HEK293 (cell line): ENCODE measurements around the gene CDH23.

ENCODE experiments used
- CTCF ChIA-PET: fragments of 350-600 bp; formaldehyde crosslinking; extraction: SDS; loops from one replicate; lab custom pipeline; 2021; ENCODE audit warnings: antibody characterized with exemption; lab: Yijun Ruan, JAX
- POLR2A ChIA-PET: fragments of 300-600 bp; formaldehyde crosslinking; extraction: SDS; loops from one replicate; lab custom pipeline; 2020; ENCODE audit warnings: antibody characterized with exemption, inconsistent platforms; lab: Yijun Ruan, JAX
- H3K27ac ChIP-seq: fragments of 200-500 bp; sonication (Bioruptor generic); 2 replicates; pipeline ENCODE4 v1.5.1; 2014; ENCODE audit warnings: low read depth, low read length, control low read depth, inconsistent platforms; ENCODE audit errors: extremely low read depth
- H3K36me3 ChIP-seq, 2 experiments: fragments of 200-500 bp in 1 of 2; sonication (Bioruptor generic) in 1 of 2; 1 replicate in 1 of 2; 2 replicates in 1 of 2; pipeline ENCODE4 v1.5.1; 2014 to 2017; ENCODE audit warnings: inconsistent platforms in 2 of 2, low read length in 2 of 2; ENCODE audit not compliant: control insufficient read depth in 2 of 2, insufficient read depth in 1 of 2
- H3K4me1 ChIP-seq: fragments of 200-500 bp; sonication (Bioruptor generic); 2 replicates; pipeline ENCODE4 v1.5.1; 2014; ENCODE audit warnings: mild to moderate bottlenecking, low read length, inconsistent platforms; ENCODE audit not compliant: control insufficient read depth, insufficient read depth
- H3K4me3 ChIP-seq: 2 replicates; pipeline ENCODE4 v1.5.1; 2011; ENCODE audit warnings: low read depth, mild to moderate bottlenecking, control low read depth, low read length, moderate library complexity
- H3K9me3 ChIP-seq: fragments of 200-500 bp; sonication (Bioruptor generic); 2 replicates; pipeline ENCODE4 v1.5.1; 2014; ENCODE audit warnings: low read depth, low read length, inconsistent platforms; ENCODE audit not compliant: control insufficient read depth, insufficient read depth
- HOXD13 ChIP-seq: sonication (generic); formaldehyde crosslinking; IDR thresholded peaks from 2 replicates; pipeline ENCODE4 v1.8.0; 2022; ENCODE audit warnings: missing genetic modification reagents, borderline replicate concordance
- MZF1 ChIP-seq: fragments of 450-650 bp; formaldehyde crosslinking; IDR thresholded peaks from 2 replicates; pipeline ENCODE4 v1.5.1; 2017; ENCODE audit warnings: missing biosample characterization, missing genetic modification characterization, borderline replicate concordance
- REST ChIP-seq: fragments of 450-650 bp; formaldehyde crosslinking; IDR thresholded peaks from 2 replicates; pipeline ENCODE4 v1.5.1; 2016; ENCODE audit warnings: missing biosample characterization, missing genetic modification characterization
- SCRT2 ChIP-seq: fragments of 450-650 bp; formaldehyde crosslinking; IDR thresholded peaks from 2 replicates; pipeline ENCODE4 v1.5.1; 2016; ENCODE audit warnings: missing biosample characterization, missing genetic modification characterization
- SP2 ChIP-seq: fragments of 450-650 bp; formaldehyde crosslinking; IDR thresholded peaks from 2 replicates; pipeline ENCODE4 v1.5.1; 2016; ENCODE audit warnings: missing biosample characterization, missing genetic modification characterization
- ZBTB21 ChIP-seq: fragments of 450-650 bp; formaldehyde crosslinking; IDR thresholded peaks from 2 replicates; pipeline ENCODE4 v1.5.1; 2017; ENCODE audit warnings: missing biosample characterization, missing genetic modification characterization
- ZFP69B ChIP-seq: fragments of 450-650 bp; formaldehyde crosslinking; IDR thresholded peaks from 2 replicates; pipeline ENCODE4 v1.5.1; 2016; ENCODE audit warnings: missing biosample characterization, missing genetic modification characterization
- ZNF10 ChIP-seq: fragments of 450-650 bp; formaldehyde crosslinking; IDR thresholded peaks from 2 replicates; pipeline ENCODE4 v1.5.1; 2017; ENCODE audit warnings: missing biosample characterization, missing genetic modification characterization
- ZNF133 ChIP-seq: fragments of 450-650 bp; formaldehyde crosslinking; IDR thresholded peaks from 2 replicates; pipeline ENCODE4 v1.5.1; 2016; ENCODE audit warnings: missing biosample characterization, missing genetic modification characterization
- ZNF140 ChIP-seq: fragments of 450-650 bp; formaldehyde crosslinking; IDR thresholded peaks from 2 replicates; pipeline ENCODE4 v1.5.1; 2016; ENCODE audit warnings: missing biosample characterization, missing genetic modification characterization
- ZNF398 ChIP-seq: fragments of 450-650 bp; formaldehyde crosslinking; IDR thresholded peaks from 2 replicates; pipeline ENCODE4 v1.5.1; 2017; ENCODE audit warnings: missing biosample characterization, missing genetic modification characterization
- ZNF610 ChIP-seq: fragments of 450-650 bp; formaldehyde crosslinking; IDR thresholded peaks from 2 replicates; pipeline ENCODE4 v1.5.1; 2016; ENCODE audit warnings: missing biosample characterization, missing genetic modification characterization, borderline replicate concordance
- ZNF692 ChIP-seq: fragments of 450-650 bp; formaldehyde crosslinking; IDR thresholded peaks from 2 replicates; pipeline ENCODE4 v1.5.1; 2016; ENCODE audit warnings: missing biosample characterization, missing genetic modification characterization
- TF ChIP-seq, protein P1 (sequence below): fragments of 450-650 bp; formaldehyde crosslinking; IDR thresholded peaks from 2 replicates; pipeline ENCODE4 v1.5.1; 2017; ENCODE audit warnings: missing biosample characterization, missing genetic modification characterization

The CDH23 gene

DNA sequence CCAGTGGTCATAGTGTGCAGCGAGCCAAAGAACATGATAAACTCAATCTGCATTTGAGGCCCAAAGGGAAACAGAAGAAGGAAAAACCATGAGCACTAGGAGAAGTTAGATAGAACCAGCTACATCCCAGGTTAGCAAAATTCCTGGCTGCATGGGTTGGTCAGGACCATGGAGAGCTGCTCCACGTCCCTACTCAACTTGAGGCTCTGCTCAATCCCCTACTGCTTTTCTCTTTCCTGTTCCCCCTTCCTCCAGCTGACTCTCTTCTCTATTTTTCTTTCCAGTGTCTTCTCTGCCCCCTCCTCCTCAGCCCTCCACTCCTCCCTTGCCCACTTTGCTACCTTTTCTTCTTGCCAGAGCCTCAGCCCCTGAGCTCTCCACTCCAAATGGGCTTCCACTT lies 398.5 kb downstream of the CDH23 start (continued):
- TF ChIP-seq REST (tag by site-specific recombination) (peak; percentile 99), ZNF140 (tag by site-specific recombination) (no peak), ZNF133 (no peak), HOXD13 (no peak), ZNF398 (tag by site-specific recombination) (0 out of 2 replicates have a peak, but pooled peaks have one; percentile 11)

DNA sequence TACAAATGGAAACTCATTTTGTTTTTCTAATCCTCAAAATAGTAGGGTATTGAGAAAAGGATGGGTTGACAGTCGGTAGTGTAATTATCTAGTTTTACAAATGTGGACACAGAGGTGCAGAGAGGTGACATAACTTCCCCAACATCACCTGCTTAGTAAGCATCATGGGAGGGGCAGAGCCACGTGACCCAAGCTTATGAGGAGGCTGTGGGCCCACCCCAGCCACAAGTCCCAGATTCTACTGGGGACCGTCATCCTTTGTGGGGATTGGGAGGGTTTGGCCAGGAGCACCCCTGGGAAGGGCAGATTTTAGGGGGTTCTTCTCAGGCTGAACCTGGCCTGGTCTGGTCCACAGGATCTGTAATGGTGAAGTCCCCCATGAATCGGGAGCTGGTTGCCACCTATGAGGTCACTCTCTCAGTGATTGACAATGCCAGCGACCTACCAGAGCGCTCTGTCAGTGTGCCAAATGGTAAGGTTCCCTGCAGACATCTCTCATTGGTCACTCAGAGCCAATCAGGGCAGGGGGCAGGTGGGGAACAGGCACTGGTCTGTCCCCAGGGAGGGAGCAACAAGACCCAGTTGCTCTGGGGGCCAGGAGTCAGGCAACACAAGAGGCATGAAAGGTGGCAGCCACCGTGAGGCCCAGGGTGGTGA lies 400.2 kb downstream of the CDH23 start:
- TF ChIP-seq ZNF10 (tag by site-specific recombination) (peak; percentile 68), SCRT2 (tag by site-specific recombination) (peak; percentile 25; the same call in 1 of the 2 replicates), MZF1 (tag by site-specific recombination) (no peak), ZBTB21 (tag by site-specific recombination) (no peak), ZFP69B (tag by site-specific recombination) (peak; percentile 52; the same call in 1 of the 2 replicates), ZNF692 (tag by site-specific recombination) (peak; percentile 46; the same call in 1 of the 2 replicates), ZNF610 (no peak), SP2 (tag by site-specific recombination) (peak; percentile 36; the same call in 1 of the 2 replicates)
- TF ChIP-seq, protein P1, sequence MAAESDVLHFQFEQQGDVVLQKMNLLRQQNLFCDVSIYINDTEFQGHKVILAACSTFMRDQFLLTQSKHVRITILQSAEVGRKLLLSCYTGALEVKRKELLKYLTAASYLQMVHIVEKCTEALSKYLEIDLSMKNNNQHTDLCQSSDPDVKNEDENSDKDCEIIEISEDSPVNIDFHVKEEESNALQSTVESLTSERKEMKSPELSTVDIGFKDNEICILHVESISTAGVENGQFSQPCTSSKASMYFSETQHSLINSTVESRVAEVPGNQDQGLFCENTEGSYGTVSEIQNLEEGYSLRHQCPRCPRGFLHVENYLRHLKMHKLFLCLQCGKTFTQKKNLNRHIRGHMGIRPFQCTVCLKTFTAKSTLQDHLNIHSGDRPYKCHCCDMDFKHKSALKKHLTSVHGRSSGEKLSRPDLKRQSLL (tag by site-specific recombination), result no peak
- H3K4me3 ChIP-seq, result no peak overlapping the region
- ChIA-PET POLR2A (no interaction called here), CTCF (no interaction called here)
- H3K27ac ChIP-seq, result no peak overlapping the region
- no peaks in the 10 kb centered on the region for H3K9me3 ChIP-seq
- no peaks in the 10 kb centered on the region for H3K36me3 ChIP-seq
- H3K4me1 ChIP-seq, result no peaks in the 10 kb centered on the region
